H1 (cell line): ENCODE data around the gene PLA2G4D. TPM values are rescaled to one million over a fixed set of nuclear protein-coding genes. Genes with fewer than 3 reads are reported as not detected.

Source experiments
- BRCA1 ChIP-seq: IDR thresholded peaks from 2 replicates; pipeline ENCODE4 v1.6.1; 2012; ENCODE audit warnings: low read depth, low read length, improper control_type of control experiment
- CEBPB ChIP-seq: IDR thresholded peaks from 2 replicates; pipeline ENCODE4 v1.6.1; 2012; ENCODE audit warnings: low read depth, low read length
- CHD2 ChIP-seq: IDR thresholded peaks from 2 replicates; pipeline ENCODE4 v1.6.1; 2012; ENCODE audit warnings: low read length, improper control_type of control experiment
- EZH2 ChIP-seq: fragments of 200-600 bp; sonication (generic); IDR thresholded peaks from 2 replicates; pipeline ENCODE4 v1.7.1; 2012; ENCODE audit warnings: low read depth, mild to moderate bottlenecking, moderate library complexity, low read length, inconsistent platforms; ENCODE audit not compliant: severe bottlenecking
- FOSL1 ChIP-seq: IDR thresholded peaks from 2 replicates; pipeline ENCODE4 v1.6.1; 2011; ENCODE audit warnings: mild to moderate bottlenecking, low read depth, low read length, moderate library complexity; ENCODE audit not compliant: insufficient read depth
- GABPA ChIP-seq: IDR thresholded peaks from 2 replicates; pipeline ENCODE4 v1.6.1; 2011; ENCODE audit warnings: mild to moderate bottlenecking, low read length, moderate library complexity, borderline replicate concordance; ENCODE audit not compliant: insufficient read depth
- PHF8 ChIP-seq: fragments of 200-600 bp; sonication (generic); conservative IDR thresholded peaks from 2 replicates; pipeline ENCODE4 v1.7.1; 2012; ENCODE audit warnings: low read depth, mild to moderate bottlenecking, inconsistent platforms, low read length, moderate library complexity
- YY1 ChIP-seq: IDR thresholded peaks from 2 replicates; pipeline ENCODE4 v1.6.1; 2011; ENCODE audit warnings: low read depth, mild to moderate bottlenecking, low read length
- ZNF274 ChIP-seq: IDR thresholded peaks from 2 replicates; pipeline ENCODE4 v1.7.0; 2012; ENCODE audit warnings: low read length, borderline replicate concordance; ENCODE audit errors: extremely low read depth
- polyA plus RNA-seq, 7 experiments: library from polyadenylated mRNA; depleted of rRNA in 3 of 7; stranded (reverse) in 5 of 7; unstranded in 2 of 7; fragments of >200 nt in 5 of 7; fragments of 200-250 nt in 2 of 7; gene quantifications; 1 replicate in 5 of 7; 2 replicates in 1 of 7; 4 replicates in 1 of 7; pipeline versions ENCODE4 v1.2.1 to v1.2.3, GENCODE V29; 2011 to 2013; ENCODE audit warnings: missing spikeins in 2 of 7, mixed read lengths in 2 of 7
- total RNA-seq: library from RNA; stranded (reverse); fragmentation: NEBNext Ultra II Directional; extraction: Animal tissue kit (Norgen Biotek cat#: 25700); gene quantifications from 2 replicates; pipeline ENCODE4 v1.2.1, GENCODE V29; 2021
- TF ChIP-seq, protein P1 (sequence below): IDR thresholded peaks from 2 replicates; pipeline ENCODE4 v1.6.1; 2012; ENCODE audit warnings: inconsistent platforms

Gene PLA2G4D
- total and polyA plus RNA-seq, 2 of the 8 experiments (the other 6 are each of a cell fraction or from before 2014, with no cell fraction given), result 0.07 to 0.18 TPM

DNA sequence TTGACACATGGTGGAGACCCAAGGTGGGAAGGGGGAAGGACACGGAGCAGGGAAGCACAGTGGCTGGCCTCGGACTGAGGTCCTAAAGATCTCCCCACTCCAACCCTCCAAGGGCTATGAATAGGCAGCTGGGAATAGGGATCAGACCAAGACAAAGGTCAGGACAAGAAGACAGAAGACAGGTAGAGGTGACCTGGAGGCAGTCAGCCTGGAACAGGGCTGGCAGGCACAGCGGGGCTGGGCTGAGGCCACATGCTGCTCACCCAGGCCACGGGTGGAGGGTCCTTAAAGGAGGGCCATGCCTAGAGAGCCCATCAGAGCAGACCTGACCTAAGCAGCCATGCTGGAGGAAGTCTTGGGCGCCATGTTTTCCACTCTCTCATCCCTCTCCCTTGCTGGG is 2.7 kb upstream of the PLA2G4D start (continued):
- TF ChIP-seq EZH2, result no peak
- no peak for TF ChIP-seq FOSL1
- TF ChIP-seq CHD2, result no peak
- no peak for TF ChIP-seq BRCA1
- no peak for TF ChIP-seq GABPA
- no peak for TF ChIP-seq CEBPB
- TF ChIP-seq ZNF274, result no peak
- no peak for TF ChIP-seq PHF8
- TF ChIP-seq YY1, result no peak
- TF ChIP-seq, protein P1, sequence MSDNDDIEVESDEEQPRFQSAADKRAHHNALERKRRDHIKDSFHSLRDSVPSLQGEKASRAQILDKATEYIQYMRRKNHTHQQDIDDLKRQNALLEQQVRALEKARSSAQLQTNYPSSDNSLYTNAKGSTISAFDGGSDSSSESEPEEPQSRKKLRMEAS, result no peak
